EL (cell line): ENCODE measurements around the gene ALDH3B2.
"Not testable (repeated sequence)": the region's sequence is repeated elsewhere in the genome, so short reads cannot be mapped to it uniquely, and the experiment has no call there.

Experiments used
- DNase-seq: peaks from one replicate; pipeline ENCODE4 v3.0.0-alpha.2; 2016

ALDH3B2 gene

GRCh38 chr11:67682126-67683034 is 8.0 kb upstream of the ALDH3B2 start:
- DNase-seq, result not testable (repeated sequence)

- no peak for DNase-seq
Observed at GRCh38 chr11:67680696-67681470, 6.5 kb upstream of the ALDH3B2 start.

GRCh38 chr11:67675058-67675747 is 780 bp upstream of the ALDH3B2 start:
- no peak for DNase-seq

- DNase-seq, result no peak
Observed at GRCh38 chr11:67673902-67674301, 521 bp downstream of the ALDH3B2 start.

GRCh38 chr11:67673358-67673757 is 1.1 kb downstream of the ALDH3B2 start:
- DNase-seq, result no peak

- no peak for DNase-seq
Observed at GRCh38 chr11:67671211-67671520, 3.3 kb downstream of the ALDH3B2 start.

GRCh38 chr11:67670316-67671210 is 3.9 kb downstream of the ALDH3B2 start:
- no peak for DNase-seq

GRCh38 chr11:67668192-67668551 is 6.3 kb downstream of the ALDH3B2 start:
- DNase-seq, result no peak

GRCh38 chr11:67667490-67668191 is 6.8 kb downstream of the ALDH3B2 start:
- DNase-seq, result no peak

- DNase-seq, result no peak
Observed at GRCh38 chr11:67666676-67667489, 7.5 kb downstream of the ALDH3B2 start.

GRCh38 chr11:67666303-67666645 is 8.1 kb downstream of the ALDH3B2 start:
- no peak for DNase-seq

GRCh38 chr11:67665541-67666302 is 8.7 kb downstream of the ALDH3B2 start:
- DNase-seq, result no peak

GRCh38 chr11:67664696-67665540 is 9.5 kb downstream of the ALDH3B2 start:
- DNase-seq, result no peak

GRCh38 chr11:67664213-67664585 is 10.2 kb downstream of the ALDH3B2 start:
- DNase-seq, result no peak

- DNase-seq, result no peak
Observed at GRCh38 chr11:67663532-67664212, 10.8 kb downstream of the ALDH3B2 start.

GRCh38 chr11:67662835-67663531 is 11.4 kb downstream of the ALDH3B2 start:
- no peak for DNase-seq

- no peak for DNase-seq
Observed at GRCh38 chr11:67662142-67662834, 12.1 kb downstream of the ALDH3B2 start.
